NOMO-1 treated with dmso at 0.1 percent for 144 hours (cell line): Measurements from ENCODE around the gene CTBP1.
"Not testable (repeated sequence)": the region's sequence is repeated elsewhere in the genome, so short reads cannot be mapped to it uniquely, and the experiment has no call there.

Source experiments
- DNase-seq: peaks from one replicate; lab custom pipeline; 2025; ENCODE audit not compliant: unreplicated experiment; lab: John Stamatoyannopoulos, UW

CTBP1 gene

GRCh38 chr4:1248245-1249147 is at the start of gene CTBP1:
CTBP1 (minus strand) TSS chr4:1249130; CDS start chr4:1241331, 7,799 bp downstream.
- DNase-seq, result peak; percentile 52

GRCh38 chr4:1298461-1298860 is 49.5 kb upstream of the CTBP1 start:
- DNase-seq, result no peak

GRCh38 chr4:1297456-1298325 is 48.8 kb upstream of the CTBP1 start:
- no peak for DNase-seq

GRCh38 chr4:1297023-1297395 is 48.1 kb upstream of the CTBP1 start:
- DNase-seq, result no peak

DNA sequence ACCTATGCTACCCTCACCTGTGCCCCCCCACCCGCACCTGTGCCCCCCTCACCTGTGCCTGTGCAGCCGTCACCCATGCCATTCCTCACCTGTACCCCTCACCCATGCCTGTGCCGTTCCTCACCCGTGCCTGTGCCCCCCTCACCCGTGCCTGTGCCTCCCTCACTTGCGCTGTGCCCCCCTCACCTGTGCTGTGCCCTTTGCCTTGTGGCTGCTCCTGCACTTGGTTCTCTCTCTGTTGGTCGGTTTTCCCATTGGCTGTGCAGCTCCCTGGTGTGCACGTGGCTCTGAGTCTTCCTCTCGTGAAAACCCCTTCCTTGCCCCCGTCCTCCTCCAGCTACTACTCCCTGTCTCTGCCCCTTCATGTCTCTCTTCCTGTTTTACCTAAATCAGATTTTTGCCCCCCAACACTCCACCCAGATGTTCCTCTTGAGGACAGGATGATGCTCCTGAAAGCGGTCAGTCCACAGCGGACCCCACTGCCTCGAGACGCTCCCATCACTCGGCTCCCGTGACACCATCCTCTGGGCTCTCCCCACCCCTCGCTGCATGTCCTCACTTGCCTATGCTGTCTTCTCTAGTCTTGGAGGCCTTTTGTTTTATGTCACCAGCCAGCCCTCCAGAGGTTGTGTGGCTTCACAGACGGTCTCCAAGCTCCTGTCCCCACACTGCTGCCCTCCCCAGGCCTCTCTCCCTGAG is 47.5 kb upstream of the CTBP1 start:
- DNase-seq, result no peak

DNA sequence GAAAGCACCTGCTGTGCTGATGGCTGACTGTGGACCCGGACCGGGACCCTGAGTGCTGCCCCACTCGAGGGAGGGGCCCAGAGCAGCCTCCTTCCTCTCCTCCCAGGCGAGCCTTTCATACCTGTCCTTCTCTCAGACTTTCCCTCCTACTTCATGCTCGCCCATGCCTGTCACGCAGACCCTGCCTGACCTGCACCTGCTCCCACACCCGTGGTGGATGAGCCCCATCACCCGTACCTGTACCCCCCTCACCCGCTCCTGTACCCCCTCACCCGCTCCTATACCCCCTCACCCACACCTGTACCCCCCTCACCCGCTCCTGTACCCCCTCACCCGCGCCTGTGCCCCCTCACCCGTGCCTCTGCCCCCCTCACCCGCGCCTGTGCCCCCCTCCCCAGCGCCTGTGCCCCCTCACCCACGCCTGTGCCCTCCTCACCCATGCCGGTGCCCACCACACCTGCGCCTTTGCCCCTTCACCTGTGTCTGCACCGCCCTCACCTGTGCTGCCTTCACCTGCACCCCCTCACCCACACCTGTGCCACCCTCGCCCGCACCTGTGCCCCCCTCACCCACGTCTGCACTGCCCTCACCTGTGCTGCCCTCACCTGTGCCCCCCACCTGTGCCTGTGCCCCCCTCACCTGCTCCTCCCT is 46.6 kb upstream of the CTBP1 start:
- no peak for DNase-seq

GRCh38 chr4:1294891-1295290 is 46.0 kb upstream of the CTBP1 start:
- DNase-seq, result no peak

DNA sequence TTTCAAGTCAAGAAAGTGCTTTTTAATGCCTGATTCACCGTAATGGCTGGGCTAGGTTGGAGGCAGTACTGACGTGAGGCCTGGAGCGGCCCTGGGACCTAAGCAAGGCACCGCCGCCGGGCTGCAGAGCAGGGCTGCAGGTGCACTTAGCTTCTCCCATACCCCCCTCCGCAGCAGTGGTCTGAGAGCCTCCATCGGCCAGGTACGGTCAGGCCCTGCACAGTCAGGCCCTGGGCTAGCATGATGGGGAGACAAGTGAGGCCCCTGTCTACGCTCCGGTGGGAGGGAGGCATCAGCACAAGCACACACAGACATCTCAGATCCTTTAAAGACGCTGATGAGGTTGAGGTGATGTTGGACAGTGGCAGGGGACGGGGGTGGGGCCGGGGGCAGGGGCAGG is 45.5 kb upstream of the CTBP1 start:
- no peak for DNase-seq

GRCh38 chr4:1293991-1294390 is 45.1 kb upstream of the CTBP1 start:
- DNase-seq, result no peak

GRCh38 chr4:1293531-1293941 is 44.6 kb upstream of the CTBP1 start:
- no peak for DNase-seq

DNA sequence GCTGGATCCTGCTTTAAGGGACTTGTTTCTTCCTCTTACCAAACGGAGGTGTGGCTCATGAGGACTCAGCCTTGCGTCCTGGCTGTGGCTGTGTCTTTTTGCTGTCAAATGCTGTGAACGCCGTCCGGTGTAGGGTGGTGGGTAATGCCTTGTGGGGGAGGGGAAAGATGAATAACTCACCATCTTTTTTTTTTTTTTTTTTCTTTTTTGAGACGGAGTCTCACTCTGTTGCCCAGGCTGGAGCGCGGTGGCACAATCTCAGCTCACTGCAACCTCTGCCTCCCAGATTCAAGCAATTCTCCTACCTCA is 43.7 kb upstream of the CTBP1 start:
- not testable (repeated sequence) for DNase-seq

DNA sequence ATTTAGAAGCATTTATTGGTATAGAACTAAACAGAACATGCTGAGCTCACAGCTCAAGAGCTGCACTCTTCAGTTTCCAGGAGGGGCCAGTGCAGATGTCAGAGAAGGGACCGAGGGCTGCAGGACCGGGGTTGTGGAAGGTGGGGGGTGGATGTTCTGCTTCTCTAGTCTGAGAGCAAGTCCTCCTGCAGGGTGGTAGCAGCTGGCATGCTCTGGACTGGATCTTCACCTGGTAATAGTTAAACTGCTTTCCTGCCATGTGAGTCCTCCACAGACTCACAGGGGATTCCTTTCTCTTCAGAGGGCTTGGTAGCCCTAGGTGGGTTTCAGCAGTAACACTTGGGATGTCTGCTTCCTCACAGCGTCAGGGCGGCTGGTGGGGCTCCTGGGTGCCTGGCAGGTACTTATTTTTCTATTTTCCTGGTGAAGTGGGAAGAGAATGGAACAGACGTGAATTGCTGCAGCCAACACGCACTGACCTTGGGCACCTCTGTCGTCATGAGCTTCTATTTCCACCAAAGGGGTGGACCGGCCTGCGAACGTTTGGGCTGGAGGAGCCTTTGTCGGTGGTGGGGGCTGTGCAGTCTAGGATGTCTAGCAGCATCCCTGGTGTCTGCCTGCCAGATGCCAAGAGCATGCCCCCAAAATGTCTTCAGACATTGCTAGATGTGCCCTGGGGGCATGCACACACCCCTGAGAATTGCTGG is 43.2 kb upstream of the CTBP1 start:
- DNase-seq, result no peak

GRCh38 chr4:1291091-1291490 is 42.2 kb upstream of the CTBP1 start:
- DNase-seq, result no peak

- no peak for DNase-seq
These were observed 41.4 kb upstream of the CTBP1 start for GRCh38 chr4:1290165-1290977.

- DNase-seq, result peak; percentile 96
These were observed 40.6 kb upstream of the CTBP1 start, which contains the start of gene MAEA for GRCh38 chr4:1289207-1290164. MAEA (plus strand) TSS chr4:1289891; CDS start chr4:1289914, 23 bp downstream.

- no peak for DNase-seq
These were observed 39.9 kb upstream of the CTBP1 start for GRCh38 chr4:1288786-1289185.

- peak; percentile 3 for DNase-seq
These were observed 37.0 kb upstream of the CTBP1 start for GRCh38 chr4:1285790-1286553.
